K562 (cell line): Measurements from ENCODE around the gene LTO1. TPM values are rescaled to one million over a fixed set of nuclear protein-coding genes. Genes with fewer than 3 reads are reported as not detected.
A peak's percentile ranks its signal among the peaks of the same experiment; 100 is the strongest.

ENCODE experiments used
- ATF1 ChIP-seq, 2 experiments: fragments of 450-650 bp in 1 of 2; IDR thresholded peaks; 2 replicates each; pipeline ENCODE4 v1.6.1; 2016; ENCODE audit warnings: missing compliant biosample characterization in 1 of 2, missing genetic modification characterization in 1 of 2
- ELF2 ChIP-seq: fragments of 250-450 bp; sonication (Bioruptor Pico); IDR thresholded peaks from 2 replicates; pipeline ENCODE4 v1.5.0; 2021; ENCODE audit warnings: mild to moderate bottlenecking
- EZH2 ChIP-seq: IDR thresholded peaks from 2 replicates; pipeline ENCODE4 v1.6.1; 2012; ENCODE audit warnings: low read depth, mild to moderate bottlenecking, inconsistent platforms, low read length, borderline replicate concordance
- FOXM1 ChIP-seq, 2 experiments: fragments of 450-650 bp in 1 of 2; sonication (generic) in 1 of 2; formaldehyde crosslinking in 1 of 2; IDR thresholded peaks; 2 replicates each; pipeline versions ENCODE4 v1.6.1 to v1.9.0; 2017 to 2022; ENCODE audit warnings: low read depth in 2 of 2, mild to moderate bottlenecking in 2 of 2, missing genetic modification reagents in 1 of 2, moderate library complexity in 1 of 2
- KAT7 ChIP-seq: sonication (generic); formaldehyde crosslinking; IDR thresholded peaks from 2 replicates; pipeline ENCODE4 v1.8.0; 2022; ENCODE audit warnings: missing genetic modification reagents, mild to moderate bottlenecking, borderline replicate concordance
- NFATC3 ChIP-seq: fragments of 450-650 bp; IDR thresholded peaks from 2 replicates; pipeline ENCODE4 v1.6.1; 2017; ENCODE audit warnings: mild to moderate bottlenecking
- RB1 ChIP-seq: fragments of 450-650 bp; IDR thresholded peaks from 2 replicates; pipeline ENCODE4 v1.6.1; 2017; ENCODE audit warnings: low read depth, mild to moderate bottlenecking
- RBM15 ChIP-seq: fragments of 200-400 bp; formaldehyde crosslinking; IDR thresholded peaks from 2 replicates; pipeline ENCODE4 v1.6.1; 2018; ENCODE audit warnings: mild to moderate bottlenecking, low read length, moderate library complexity; ENCODE audit not compliant: insufficient read depth
- RFX5 ChIP-seq: IDR thresholded peaks from 2 replicates; pipeline ENCODE4 v1.6.1; 2011; ENCODE audit warnings: low read depth, mild to moderate bottlenecking, improper control_type of control experiment, low read length
- SUPT5H ChIP-seq: fragments of 450-650 bp; IDR thresholded peaks from 2 replicates; pipeline ENCODE4 v1.6.1; 2016
- ZBTB8A ChIP-seq: fragments of 450-650 bp; IDR thresholded peaks from 2 replicates; pipeline ENCODE4 v1.6.1; 2018; ENCODE audit warnings: mild to moderate bottlenecking, moderate library complexity; ENCODE audit not compliant: partially characterized antibody
- ZNF24 ChIP-seq: fragments of 450-650 bp; IDR thresholded peaks from 2 replicates; pipeline ENCODE4 v1.6.1; 2016
- polyA plus RNA-seq, 8 experiments: library from polyadenylated mRNA; depleted of rRNA in 4 of 8; stranded (reverse) in 5 of 8; unstranded in 3 of 8; fragments of >200 nt; fragmentation: Nextera tagmentation in 2 of 8; fragmentation: Illumina TruSeq in 1 of 8; extraction: Ambion mirVana in 2 of 8; extraction: Trizol in 1 of 8; gene quantifications; 2 replicates each; pipeline versions ENCODE4 v1.2.1 to v1.2.3, GENCODE V29; 2011 to 2014; ENCODE audit warnings: inconsistent platforms in 1 of 8, missing spikeins in 1 of 8
- total RNA-seq, 7 experiments: library from RNA; depleted of rRNA in 6 of 7; stranded (reverse); fragments of >200 nt in 6 of 7; fragmentation: Illumina TruSeq in 2 of 7; extraction: Trizol in 2 of 7; gene quantifications; 2 replicates each; pipeline versions ENCODE4 v1.2.1 to v1.2.3, GENCODE V29; 2011 to 2021; ENCODE audit warnings: low replicate concordance in 1 of 7
- TF ChIP-seq, protein P1 (sequence below): fragments of 450-650 bp; formaldehyde crosslinking; IDR thresholded peaks from 2 replicates; pipeline ENCODE4 v1.4.0; 2020; ENCODE audit warnings: mild to moderate bottlenecking, moderate library complexity
- TF ChIP-seq, protein P2 (sequence below): sonication (generic); formaldehyde crosslinking; IDR thresholded peaks from 2 replicates; pipeline ENCODE4 v1.8.1; 2023; ENCODE audit warnings: missing genetic modification reagents, mild to moderate bottlenecking, borderline replicate concordance
- TF ChIP-seq, protein P3 (sequence below): IDR thresholded peaks from 2 replicates; pipeline ENCODE4 v1.6.1; 2011; ENCODE audit not compliant: insufficient read length; ENCODE audit errors: extremely low read depth
- TF ChIP-seq, protein P4 (sequence below), 2 experiments: fragments of 450-650 bp; conservative IDR thresholded peaks; 2 replicates each; pipeline ENCODE4 v1.6.1; 2017; ENCODE audit warnings: mild to moderate bottlenecking in 2 of 2, moderate library complexity in 2 of 2

The LTO1 gene
- total and polyA plus RNA-seq, 9 of the 15 experiments (the other 6 are each of a cell fraction or from before 2014, with no cell fraction given): 2.6 to 43.4 (median 19.1) TPM

DNA sequence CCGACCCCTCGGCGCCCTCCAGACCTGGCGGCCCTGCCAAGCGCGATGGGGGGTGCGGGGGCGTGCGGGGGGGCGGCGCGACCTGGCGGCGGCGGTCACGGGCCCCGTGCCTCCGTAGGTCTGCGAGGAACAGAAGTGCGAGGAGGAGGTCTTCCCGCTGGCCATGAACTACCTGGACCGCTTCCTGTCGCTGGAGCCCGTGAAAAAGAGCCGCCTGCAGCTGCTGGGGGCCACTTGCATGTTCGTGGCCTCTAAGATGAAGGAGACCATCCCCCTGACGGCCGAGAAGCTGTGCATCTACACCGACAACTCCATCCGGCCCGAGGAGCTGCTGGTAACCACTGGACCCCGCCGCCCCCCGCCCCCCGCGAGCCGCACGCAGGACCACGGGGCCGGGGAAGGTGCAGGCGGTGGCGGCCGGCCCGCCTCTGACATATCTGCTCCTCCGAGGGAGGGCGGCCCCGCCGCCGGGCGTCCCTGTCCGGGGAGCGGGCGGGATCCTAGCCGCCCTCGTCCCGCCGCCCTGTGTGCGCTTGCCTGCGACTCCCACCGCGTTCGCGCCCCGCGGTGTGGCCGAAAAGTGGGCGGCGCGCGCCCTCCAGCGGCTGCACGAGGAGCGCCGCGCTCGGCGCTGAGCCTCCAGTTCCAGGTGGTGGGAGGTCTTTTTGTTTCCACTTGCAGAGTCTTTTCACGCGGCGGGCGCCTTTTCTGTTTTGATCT, 32.1 kb downstream of the LTO1 start (continued):
- TF ChIP-seq ELF2 (CRISPR knock-in tag) (no peak; the same call in 1 of the 2 replicates), RBM15 (no peak), EZH2 (no peak), ATF1 (CRISPR knock-in tag; IDR thresholded peaks at IDR 0.05) (no peak), ATF1 (tag; IDR thresholded peaks at IDR 0.05) (peak; percentile 40; the same call in 1 of the 2 replicates), NFATC3 (no peak), RB1 (peak; percentile 98), KAT7 (0 out of 2 replicates have a peak, but pooled peaks have one; percentile 10), SUPT5H (no peak), FOXM1 (IDR thresholded peaks at IDR 0.05; ENCODE audit: low read depth) (no peak), FOXM1 (CRISPR knock-in tag; IDR thresholded peaks at IDR 0.05; ENCODE audit: low read depth) (0 out of 2 replicates have a peak, but pooled peaks have one; percentile 50), ZBTB8A (no peak), ZNF24 (peak; percentile 67; the same call in 1 of the 2 replicates), RFX5 (no peak)
- TF ChIP-seq, protein P1, sequence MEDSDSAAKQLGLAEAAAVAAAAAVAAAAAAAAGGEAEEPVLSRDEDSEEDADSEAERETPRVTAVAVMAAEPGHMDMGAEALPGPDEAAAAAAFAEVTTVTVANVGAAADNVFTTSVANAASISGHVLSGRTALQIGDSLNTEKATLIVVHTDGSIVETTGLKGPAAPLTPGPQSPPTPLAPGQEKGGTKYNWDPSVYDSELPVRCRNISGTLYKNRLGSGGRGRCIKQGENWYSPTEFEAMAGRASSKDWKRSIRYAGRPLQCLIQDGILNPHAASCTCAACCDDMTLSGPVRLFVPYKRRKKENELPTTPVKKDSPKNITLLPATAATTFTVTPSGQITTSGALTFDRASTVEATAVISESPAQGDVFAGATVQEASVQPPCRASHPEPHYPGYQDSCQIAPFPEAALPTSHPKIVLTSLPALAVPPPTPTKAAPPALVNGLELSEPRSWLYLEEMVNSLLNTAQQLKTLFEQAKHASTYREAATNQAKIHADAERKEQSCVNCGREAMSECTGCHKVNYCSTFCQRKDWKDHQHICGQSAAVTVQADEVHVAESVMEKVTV (CRISPR knock-in tag): peak; percentile 87
- TF ChIP-seq, protein P2, sequence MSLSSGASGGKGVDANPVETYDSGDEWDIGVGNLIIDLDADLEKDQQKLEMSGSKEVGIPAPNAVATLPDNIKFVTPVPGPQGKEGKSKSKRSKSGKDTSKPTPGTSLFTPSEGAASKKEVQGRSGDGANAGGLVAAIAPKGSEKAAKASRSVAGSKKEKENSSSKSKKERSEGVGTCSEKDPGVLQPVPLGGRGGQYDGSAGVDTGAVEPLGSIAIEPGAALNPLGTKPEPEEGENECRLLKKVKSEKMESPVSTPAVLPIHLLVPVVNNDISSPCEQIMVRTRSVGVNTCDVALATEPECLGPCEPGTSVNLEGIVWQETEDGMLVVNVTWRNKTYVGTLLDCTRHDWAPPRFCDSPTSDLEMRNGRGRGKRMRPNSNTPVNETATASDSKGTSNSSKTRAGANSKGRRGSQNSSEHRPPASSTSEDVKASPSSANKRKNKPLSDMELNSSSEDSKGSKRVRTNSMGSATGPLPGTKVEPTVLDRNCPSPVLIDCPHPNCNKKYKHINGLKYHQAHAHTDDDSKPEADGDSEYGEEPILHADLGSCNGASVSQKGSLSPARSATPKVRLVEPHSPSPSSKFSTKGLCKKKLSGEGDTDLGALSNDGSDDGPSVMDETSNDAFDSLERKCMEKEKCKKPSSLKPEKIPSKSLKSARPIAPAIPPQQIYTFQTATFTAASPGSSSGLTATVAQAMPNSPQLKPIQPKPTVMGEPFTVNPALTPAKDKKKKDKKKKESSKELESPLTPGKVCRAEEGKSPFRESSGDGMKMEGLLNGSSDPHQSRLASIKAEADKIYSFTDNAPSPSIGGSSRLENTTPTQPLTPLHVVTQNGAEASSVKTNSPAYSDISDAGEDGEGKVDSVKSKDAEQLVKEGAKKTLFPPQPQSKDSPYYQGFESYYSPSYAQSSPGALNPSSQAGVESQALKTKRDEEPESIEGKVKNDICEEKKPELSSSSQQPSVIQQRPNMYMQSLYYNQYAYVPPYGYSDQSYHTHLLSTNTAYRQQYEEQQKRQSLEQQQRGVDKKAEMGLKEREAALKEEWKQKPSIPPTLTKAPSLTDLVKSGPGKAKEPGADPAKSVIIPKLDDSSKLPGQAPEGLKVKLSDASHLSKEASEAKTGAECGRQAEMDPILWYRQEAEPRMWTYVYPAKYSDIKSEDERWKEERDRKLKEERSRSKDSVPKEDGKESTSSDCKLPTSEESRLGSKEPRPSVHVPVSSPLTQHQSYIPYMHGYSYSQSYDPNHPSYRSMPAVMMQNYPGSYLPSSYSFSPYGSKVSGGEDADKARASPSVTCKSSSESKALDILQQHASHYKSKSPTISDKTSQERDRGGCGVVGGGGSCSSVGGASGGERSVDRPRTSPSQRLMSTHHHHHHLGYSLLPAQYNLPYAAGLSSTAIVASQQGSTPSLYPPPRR: no peak
- TF ChIP-seq, protein P3, sequence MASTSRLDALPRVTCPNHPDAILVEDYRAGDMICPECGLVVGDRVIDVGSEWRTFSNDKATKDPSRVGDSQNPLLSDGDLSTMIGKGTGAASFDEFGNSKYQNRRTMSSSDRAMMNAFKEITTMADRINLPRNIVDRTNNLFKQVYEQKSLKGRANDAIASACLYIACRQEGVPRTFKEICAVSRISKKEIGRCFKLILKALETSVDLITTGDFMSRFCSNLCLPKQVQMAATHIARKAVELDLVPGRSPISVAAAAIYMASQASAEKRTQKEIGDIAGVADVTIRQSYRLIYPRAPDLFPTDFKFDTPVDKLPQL: no peak
- TF ChIP-seq, protein P4, sequence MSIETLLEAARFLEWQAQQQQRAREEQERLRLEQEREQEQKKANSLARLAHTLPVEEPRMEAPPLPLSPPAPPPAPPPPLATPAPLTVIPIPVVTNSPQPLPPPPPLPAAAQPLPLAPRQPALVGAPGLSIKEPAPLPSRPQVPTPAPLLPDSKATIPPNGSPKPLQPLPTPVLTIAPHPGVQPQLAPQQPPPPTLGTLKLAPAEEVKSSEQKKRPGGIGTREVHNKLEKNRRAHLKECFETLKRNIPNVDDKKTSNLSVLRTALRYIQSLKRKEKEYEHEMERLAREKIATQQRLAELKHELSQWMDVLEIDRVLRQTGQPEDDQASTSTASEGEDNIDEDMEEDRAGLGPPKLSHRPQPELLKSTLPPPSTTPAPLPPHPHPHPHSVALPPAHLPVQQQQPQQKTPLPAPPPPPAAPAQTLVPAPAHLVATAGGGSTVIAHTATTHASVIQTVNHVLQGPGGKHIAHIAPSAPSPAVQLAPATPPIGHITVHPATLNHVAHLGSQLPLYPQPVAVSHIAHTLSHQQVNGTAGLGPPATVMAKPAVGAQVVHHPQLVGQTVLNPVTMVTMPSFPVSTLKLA (conservative IDR thresholded peaks at IDR 0.05): peak in 1 of 2 experiments; percentile 45; a peak in 1 of 4 replicates
